ENCODE results near the gene OR6F1. TPM values are rescaled to one million over a fixed set of nuclear protein-coding genes. Genes with fewer than 3 reads are reported as not detected.
"Not testable (repeated sequence)": the region's sequence is repeated elsewhere in the genome, so short reads cannot be mapped to it uniquely, and the experiment has no call there.

OR6F1 gene
- total RNA-seq (not detected), polyA plus RNA-seq (not detected)

- no peak for ATAC-seq (ENCODE audit: low read depth in 2 of 2)
These were observed at the start of gene OR6F1 for GRCh38 chr1:247716546-247716945. OR6F1 (minus strand) TSS chr1:247716646; CDS start chr1:247712755, 3,891 bp downstream.

GRCh38 chr1:247760456-247760855 lies 44.0 kb upstream of the OR6F1 start, which contains the start of gene OR1C1:
OR1C1 (minus strand) TSS chr1:247760556; CDS start chr1:247758406, 2,150 bp downstream.
- no peaks in the 10 kb centered on the region for H3K27me3 Mint-ChIP-seq
- H3K36me3 Mint-ChIP-seq = no peaks in the 10 kb centered on the region
- H3K4me3 ChIP-seq (ENCODE audit: low read depth, low read length) = no peak within 1 kb of the TSS
- DNase-seq = no peak
- H3K4me1 ChIP-seq (ENCODE audit: control insufficient read depth, insufficient read depth, low read length, poor library complexity, severe bottlenecking) = no peaks in the 10 kb centered on the region
- no peaks in the 10 kb centered on the region for H3K36me3 ChIP-seq (ENCODE audit: control insufficient read depth, insufficient read depth, low read length)
- no peak within 1 kb of the TSS for H3K4me3 Mint-ChIP-seq
- no peaks in the 10 kb centered on the region for H3K27me3 ChIP-seq (ENCODE audit: control insufficient read depth, insufficient read depth, low read length)
- H3K9me3 Mint-ChIP-seq = peaks cover 0 to 8% (median 2%) of the 10 kb centered on the region in 7 donors
- H3K4me1 Mint-ChIP-seq = no peaks in the 10 kb centered on the region
- H3K27ac Mint-ChIP-seq = no peak within 1 kb of the TSS
- no peak within 1 kb of the TSS for H3K27ac ChIP-seq (ENCODE audit: insufficient read depth, low read length, poor library complexity, severe bottlenecking)
- H3K9me3 ChIP-seq (ENCODE audit: control insufficient read depth in 2 of 2, low read length in 2 of 2) = no peaks in the 10 kb centered on the region
- no peak for ATAC-seq (ENCODE audit: low read depth in 2 of 2)

More at GRCh38 chr1:247716546-247716945, at the start of gene OR6F1:
- Mint-ChIP-seq H3K4me1 (no peaks in the 10 kb centered on the region), H3K9me3 (peaks cover 0 to 13% (median 3%) of the 10 kb centered on the region in 7 donors), H3K27ac (no peak within 1 kb of the TSS), H3K27me3 (no peaks in the 10 kb centered on the region), H3K36me3 (no peaks in the 10 kb centered on the region), H3K4me3 (no peak within 1 kb of the TSS)
- H3K36me3 ChIP-seq (ENCODE audit: control insufficient read depth, insufficient read depth, low read length) = no peaks in the 10 kb centered on the region
- no peak for DNase-seq
- H3K27me3 ChIP-seq (ENCODE audit: control insufficient read depth, insufficient read depth, low read length) = no peaks in the 10 kb centered on the region
- H3K27ac ChIP-seq (ENCODE audit: insufficient read depth, low read length, poor library complexity, severe bottlenecking) = no peak within 1 kb of the TSS
- no peak within 1 kb of the TSS for H3K4me3 ChIP-seq (ENCODE audit: low read depth, low read length)
- no peaks in the 10 kb centered on the region for H3K4me1 ChIP-seq (ENCODE audit: control insufficient read depth, insufficient read depth, low read length, poor library complexity, severe bottlenecking)
- H3K9me3 ChIP-seq (ENCODE audit: control insufficient read depth in 2 of 2, low read length in 2 of 2) = peaks cover 0 to 6% of the 10 kb centered on the region in 2 experiments

- not testable (repeated sequence) for DNase-seq; H3K27ac ChIP-seq (ENCODE audit: insufficient read depth, low read length, poor library complexity, severe bottlenecking); H3K4me1 Mint-ChIP-seq; H3K36me3 Mint-ChIP-seq; H3K27me3 ChIP-seq (ENCODE audit: control insufficient read depth, insufficient read depth, low read length); H3K4me1 ChIP-seq (ENCODE audit: control insufficient read depth, insufficient read depth, low read length, poor library complexity, severe bottlenecking); H3K27me3 Mint-ChIP-seq; H3K4me3 Mint-ChIP-seq; H3K4me3 ChIP-seq (ENCODE audit: low read depth, low read length); ATAC-seq (ENCODE audit: low read depth in 2 of 2); H3K36me3 ChIP-seq (ENCODE audit: control insufficient read depth, insufficient read depth, low read length); H3K27ac Mint-ChIP-seq
- peaks cover 0 to 14% of the 10 kb centered on the region in 2 experiments for H3K9me3 ChIP-seq (ENCODE audit: control insufficient read depth in 2 of 2, low read length in 2 of 2)
- peaks cover 0 to 25% (median 5%) of the 10 kb centered on the region in 7 donors for H3K9me3 Mint-ChIP-seq
These were observed 37.9 kb upstream of the OR6F1 start for GRCh38 chr1:247754311-247754710.

- Mint-ChIP-seq H3K36me3 (no peaks in the 10 kb centered on the region), H3K9me3 (peaks cover 0 to 23% (median 2%) of the 10 kb centered on the region in 7 donors), H3K4me3 (peak overlapping the region in 1 of 4 donors; percentile 28), H3K4me1 (no peaks in the 10 kb centered on the region), H3K27ac (no peak overlapping the region), H3K27me3 (no peaks in the 10 kb centered on the region)
- DNase-seq (no peak), ATAC-seq (ENCODE audit: low read depth in 2 of 2) (no peak)
- Histone ChIP-seq H3K27me3 (ENCODE audit: control insufficient read depth, insufficient read depth, low read length) (no peaks in the 10 kb centered on the region), H3K4me3 (ENCODE audit: low read depth, low read length) (no peak overlapping the region), H3K9me3 (ENCODE audit: control insufficient read depth in 2 of 2, low read length in 2 of 2) (peaks cover 0 to 16% of the 10 kb centered on the region in 2 experiments), H3K4me1 (ENCODE audit: control insufficient read depth, insufficient read depth, low read length, poor library complexity, severe bottlenecking) (no peaks in the 10 kb centered on the region), H3K27ac (ENCODE audit: insufficient read depth, low read length, poor library complexity, severe bottlenecking) (no peak overlapping the region), H3K36me3 (ENCODE audit: control insufficient read depth, insufficient read depth, low read length) (no peaks in the 10 kb centered on the region)
These were observed 33.4 kb upstream of the OR6F1 start for GRCh38 chr1:247749870-247750269.

GRCh38 chr1:247748041-247748440 lies 31.6 kb upstream of the OR6F1 start, which contains the start of gene OR14A2:
OR14A2 (minus strand) TSS chr1:247748141.
- DNase-seq (no peak), ATAC-seq (ENCODE audit: low read depth in 2 of 2) (no peak)
- Histone ChIP-seq H3K27ac (ENCODE audit: insufficient read depth, low read length, poor library complexity, severe bottlenecking) (no peak within 1 kb of the TSS), H3K27me3 (ENCODE audit: control insufficient read depth, insufficient read depth, low read length) (no peaks in the 10 kb centered on the region), H3K36me3 (ENCODE audit: control insufficient read depth, insufficient read depth, low read length) (no peaks in the 10 kb centered on the region), H3K4me1 (ENCODE audit: control insufficient read depth, insufficient read depth, low read length, poor library complexity, severe bottlenecking) (no peaks in the 10 kb centered on the region), H3K9me3 (ENCODE audit: control insufficient read depth in 2 of 2, low read length in 2 of 2) (peaks cover 0 to 16% of the 10 kb centered on the region in 2 experiments), H3K4me3 (ENCODE audit: low read depth, low read length) (no peak within 1 kb of the TSS)
- Mint-ChIP-seq H3K27ac (no peak within 1 kb of the TSS), H3K36me3 (no peaks in the 10 kb centered on the region), H3K4me1 (no peaks in the 10 kb centered on the region), H3K4me3 (no peak within 1 kb of the TSS), H3K27me3 (no peaks in the 10 kb centered on the region), H3K9me3 (peaks cover 0 to 23% (median 4%) of the 10 kb centered on the region in 7 donors)

- no peak overlapping the region for H3K27ac ChIP-seq (ENCODE audit: insufficient read depth, low read length, poor library complexity, severe bottlenecking)
- no peaks in the 10 kb centered on the region for H3K27me3 ChIP-seq (ENCODE audit: control insufficient read depth, insufficient read depth, low read length)
- no peaks in the 10 kb centered on the region for H3K27me3 Mint-ChIP-seq
- no peak for ATAC-seq (ENCODE audit: low read depth in 2 of 2)
- H3K27ac Mint-ChIP-seq = no peak overlapping the region
- H3K4me3 Mint-ChIP-seq = no peak overlapping the region
- no peaks in the 10 kb centered on the region for H3K4me1 ChIP-seq (ENCODE audit: control insufficient read depth, insufficient read depth, low read length, poor library complexity, severe bottlenecking)
- peaks cover 0 to 16% of the 10 kb centered on the region in 2 experiments for H3K9me3 ChIP-seq (ENCODE audit: control insufficient read depth in 2 of 2, low read length in 2 of 2)
- H3K36me3 ChIP-seq (ENCODE audit: control insufficient read depth, insufficient read depth, low read length) = no peaks in the 10 kb centered on the region
- no peaks in the 10 kb centered on the region for H3K36me3 Mint-ChIP-seq
- no peak overlapping the region for H3K4me3 ChIP-seq (ENCODE audit: low read depth, low read length)
- no peaks in the 10 kb centered on the region for H3K4me1 Mint-ChIP-seq
- H3K9me3 Mint-ChIP-seq = peaks cover 0 to 23% (median 4%) of the 10 kb centered on the region in 7 donors
- no peak for DNase-seq
These were observed 31.2 kb upstream of the OR6F1 start for GRCh38 chr1:247747616-247748015.

- ATAC-seq (ENCODE audit: low read depth in 2 of 2) (no peak), DNase-seq (no peak)
- Mint-ChIP-seq H3K9me3 (peaks cover 0 to 19% (median 4%) of the 10 kb centered on the region in 7 donors), H3K27ac (no peak overlapping the region), H3K27me3 (no peaks in the 10 kb centered on the region), H3K4me3 (no peak overlapping the region), H3K36me3 (no peaks in the 10 kb centered on the region), H3K4me1 (no peaks in the 10 kb centered on the region)
- Histone ChIP-seq H3K4me3 (ENCODE audit: low read depth, low read length) (no peak overlapping the region), H3K9me3 (ENCODE audit: control insufficient read depth in 2 of 2, low read length in 2 of 2) (peaks cover 0 to 16% of the 10 kb centered on the region in 2 experiments), H3K27me3 (ENCODE audit: control insufficient read depth, insufficient read depth, low read length) (no peaks in the 10 kb centered on the region), H3K27ac (ENCODE audit: insufficient read depth, low read length, poor library complexity, severe bottlenecking) (no peak overlapping the region), H3K36me3 (ENCODE audit: control insufficient read depth, insufficient read depth, low read length) (no peaks in the 10 kb centered on the region), H3K4me1 (ENCODE audit: control insufficient read depth, insufficient read depth, low read length, poor library complexity, severe bottlenecking) (no peaks in the 10 kb centered on the region)
These were observed 30.0 kb upstream of the OR6F1 start for GRCh38 chr1:247746391-247746935.

- DNase-seq, H3K4me3 Mint-ChIP-seq, H3K27ac Mint-ChIP-seq: not testable (repeated sequence)
These were observed 25.8 kb upstream of the OR6F1 start for GRCh38 chr1:247742215-247742760.

More at GRCh38 chr1:247742215-247742760, 25.8 kb upstream of the OR6F1 start:
- H3K4me3 ChIP-seq (ENCODE audit: low read depth, low read length); H3K27me3 ChIP-seq (ENCODE audit: control insufficient read depth, insufficient read depth, low read length); H3K9me3 Mint-ChIP-seq; H3K4me1 ChIP-seq (ENCODE audit: control insufficient read depth, insufficient read depth, low read length, poor library complexity, severe bottlenecking); H3K36me3 Mint-ChIP-seq; ATAC-seq (ENCODE audit: low read depth in 2 of 2); H3K27me3 Mint-ChIP-seq; H3K9me3 ChIP-seq (ENCODE audit: control insufficient read depth in 2 of 2, low read length in 2 of 2); H3K27ac ChIP-seq (ENCODE audit: insufficient read depth, low read length, poor library complexity, severe bottlenecking); H3K36me3 ChIP-seq (ENCODE audit: control insufficient read depth, insufficient read depth, low read length); H3K4me1 Mint-ChIP-seq: not testable (repeated sequence)

Data from CD4-positive, CD25-positive, alpha-beta regulatory T cell (primary cell).